Activated CD4-positive, alpha-beta memory T cell treated with anti-CD3 and anti-CD28 coated beads, Interleukin-2, amount 10 ng/mL, durations not matched to agents 7 days and 5 days (primary cell): ENCODE measurements around the gene ATP7B. TPM values are rescaled to one million over a fixed set of nuclear protein-coding genes. Genes with fewer than 3 reads are reported as not detected.

ENCODE experiments used
- CTCF ChIA-PET: fragments of 350-600 bp; sonication (Branson Sonifier 250); formaldehyde crosslinking; loops from one replicate; lab custom pipeline; 2021; ENCODE audit warnings: antibody characterized with exemption, inconsistent platforms; lab: Charles Lee
- POLR2A ChIA-PET: fragments of 350-600 bp; sonication (Branson Sonifier 250); formaldehyde crosslinking; loops from one replicate; lab custom pipeline; 2021; ENCODE audit warnings: antibody characterized with exemption; lab: Charles Lee
- DNase-seq: peaks from one replicate; pipeline ENCODE4 v3.0.0-alpha.2; 2020
- H3K27ac Mint-ChIP-seq: one replicate; pipeline ENCODE4 v1.8.0; 2021; ENCODE audit warnings: mild to moderate bottlenecking, mixed read lengths
- H3K27me3 Mint-ChIP-seq: one replicate; pipeline ENCODE4 v1.8.0; 2021; ENCODE audit warnings: mixed read lengths
- H3K36me3 Mint-ChIP-seq: one replicate; pipeline ENCODE4 v1.8.0; 2021; ENCODE audit warnings: low read depth, mixed read lengths
- H3K4me1 Mint-ChIP-seq: one replicate; pipeline ENCODE4 v1.8.0; 2021; ENCODE audit warnings: mixed read lengths
- H3K4me3 Mint-ChIP-seq: one replicate; pipeline ENCODE4 v1.8.0; 2021; ENCODE audit warnings: mild to moderate bottlenecking, mixed read lengths
- H3K9me3 Mint-ChIP-seq: one replicate; pipeline ENCODE4 v1.8.0; 2021; ENCODE audit warnings: mixed read lengths
- total RNA-seq, 2 experiments: library from RNA; stranded (reverse); gene quantifications; one replicate each; pipeline ENCODE4 v1.2.3, GENCODE V29; 2021

Gene ATP7B
- total RNA-seq, 2 experiments from 2014 or later = 0.78 to 0.88 TPM

DNA sequence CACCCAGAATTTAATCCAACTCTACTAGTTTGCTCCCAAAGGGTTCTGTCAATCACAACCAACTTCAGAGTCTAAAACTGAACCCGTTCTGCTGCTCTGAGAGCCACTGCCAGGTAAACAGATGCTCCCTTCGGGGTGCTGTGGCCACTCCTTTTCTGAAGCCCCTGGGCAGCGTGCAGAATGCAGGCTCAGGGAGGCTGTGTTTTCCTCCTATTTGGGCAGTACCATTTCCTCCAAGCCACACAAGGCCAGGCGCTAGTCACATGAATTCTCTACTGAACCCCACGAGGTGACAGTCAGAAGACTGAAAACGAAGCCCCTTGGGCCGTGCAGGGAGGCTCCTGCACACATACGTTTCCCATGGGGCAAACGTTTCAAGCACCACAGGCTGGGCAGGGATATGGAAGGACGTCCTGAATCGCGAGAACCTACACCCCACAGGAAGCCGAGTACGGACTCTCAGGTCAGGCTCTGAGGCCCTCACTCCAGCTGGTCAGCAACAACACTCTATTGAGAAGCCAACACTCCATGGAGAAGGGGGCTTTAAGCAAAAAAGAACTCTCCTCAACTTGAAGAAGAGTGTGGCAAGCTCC is 77.7 kb downstream of the ATP7B start:
- DNase-seq = no peak
- POLR2A ChIA-PET = no interaction called here
- Mint-ChIP-seq H3K4me3 (no peak overlapping the region), H3K9me3 (no peaks in the 10 kb centered on the region), H3K27me3 (peaks cover 9% of the 10 kb centered on the region), H3K4me1 (peaks cover 2% of the 10 kb centered on the region), H3K27ac (no peak overlapping the region), H3K36me3 (no peaks in the 10 kb centered on the region)
- CTCF ChIA-PET = no interaction called here

GRCh38 chr13:51932231-51932630 is 79.0 kb downstream of the ATP7B start:
- ChIA-PET POLR2A (no interaction called here), CTCF (no interaction called here)
- no peaks in the 10 kb centered on the region for H3K9me3 Mint-ChIP-seq
- peaks cover 7% of the 10 kb centered on the region for H3K27me3 Mint-ChIP-seq
- DNase-seq = no peak
- peaks cover 1% of the 10 kb centered on the region for H3K4me1 Mint-ChIP-seq
- no peak overlapping the region for H3K4me3 Mint-ChIP-seq
- no peaks in the 10 kb centered on the region for H3K36me3 Mint-ChIP-seq
- no peak overlapping the region for H3K27ac Mint-ChIP-seq

- POLR2A ChIA-PET = no interaction called here
- no peak for DNase-seq
- CTCF ChIA-PET = interaction anchor here (0.7 kb wide), 1 partner anchor 673 kb away, joined by 3 read pairs; no protein-coding TSS in a partner anchor
- H3K4me1 Mint-ChIP-seq = peaks cover 1% of the 10 kb centered on the region
- peaks cover 7% of the 10 kb centered on the region for H3K27me3 Mint-ChIP-seq
- no peaks in the 10 kb centered on the region for H3K9me3 Mint-ChIP-seq
- no peak overlapping the region for H3K4me3 Mint-ChIP-seq
- H3K27ac Mint-ChIP-seq = no peak overlapping the region
- H3K36me3 Mint-ChIP-seq = no peaks in the 10 kb centered on the region
Observed at GRCh38 chr13:51931606-51932005, 79.6 kb downstream of the ATP7B start.

GRCh38 chr13:51929699-51930098 is 81.6 kb downstream of the ATP7B start:
- Mint-ChIP-seq H3K27me3 (peaks cover 9% of the 10 kb centered on the region), H3K4me1 (peaks cover 14% of the 10 kb centered on the region), H3K36me3 (no peaks in the 10 kb centered on the region), H3K4me3 (no peak overlapping the region), H3K9me3 (no peaks in the 10 kb centered on the region), H3K27ac (no peak overlapping the region)
- ChIA-PET CTCF (no interaction called here), POLR2A (interaction anchor here (0.7 to 1.2 kb wide), 2 partner anchors 17 to 21 kb away, joined by 3 read pairs; no protein-coding TSS in a partner anchor)
- no peak for DNase-seq

DNA sequence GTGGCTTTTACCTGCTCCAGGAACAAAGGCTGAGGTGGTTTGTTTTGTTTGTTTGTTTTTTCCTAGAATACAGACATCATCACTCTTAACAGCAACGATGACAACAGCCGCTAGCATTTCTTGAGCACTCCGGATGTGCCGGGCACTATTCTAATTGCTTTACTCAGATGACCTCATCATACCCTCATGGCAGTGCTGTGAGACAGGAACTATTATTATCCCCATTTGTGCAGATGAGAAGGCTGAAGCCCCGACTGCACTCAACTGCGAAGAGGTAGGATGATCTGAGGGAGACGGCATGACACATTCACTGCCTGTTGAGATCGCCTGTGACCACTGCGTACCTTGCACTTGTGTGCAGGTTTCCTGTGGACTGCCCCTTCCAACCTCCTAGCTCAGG is 83.0 kb downstream of the ATP7B start:
- Mint-ChIP-seq H3K27ac (no peak overlapping the region), H3K36me3 (no peaks in the 10 kb centered on the region), H3K4me1 (peaks cover 28% of the 10 kb centered on the region), H3K9me3 (no peaks in the 10 kb centered on the region), H3K27me3 (peaks cover 9% of the 10 kb centered on the region), H3K4me3 (no peak overlapping the region)
- DNase-seq = no peak
- ChIA-PET CTCF (no interaction called here), POLR2A (no interaction called here)

- DNase-seq = no peak
- H3K36me3 Mint-ChIP-seq = no peaks in the 10 kb centered on the region
- no peak overlapping the region for H3K27ac Mint-ChIP-seq
- ChIA-PET POLR2A (no interaction called here), CTCF (no interaction called here)
- H3K27me3 Mint-ChIP-seq = peaks cover 6% of the 10 kb centered on the region
- H3K9me3 Mint-ChIP-seq = no peaks in the 10 kb centered on the region
- peaks cover 37% of the 10 kb centered on the region for H3K4me1 Mint-ChIP-seq
- H3K4me3 Mint-ChIP-seq = no peak overlapping the region
Observed at GRCh38 chr13:51927129-51927528, 84.1 kb downstream of the ATP7B start.

- CTCF ChIA-PET = no interaction called here
- Mint-ChIP-seq H3K9me3 (no peaks in the 10 kb centered on the region), H3K27ac (no peak overlapping the region), H3K4me3 (no peak overlapping the region), H3K27me3 (peaks cover 6% of the 10 kb centered on the region), H3K4me1 (peaks cover 43% of the 10 kb centered on the region), H3K36me3 (no peaks in the 10 kb centered on the region)
- POLR2A ChIA-PET = no interaction called here
- DNase-seq = no peak
Observed at GRCh38 chr13:51926528-51926885, 84.7 kb downstream of the ATP7B start.

DNA sequence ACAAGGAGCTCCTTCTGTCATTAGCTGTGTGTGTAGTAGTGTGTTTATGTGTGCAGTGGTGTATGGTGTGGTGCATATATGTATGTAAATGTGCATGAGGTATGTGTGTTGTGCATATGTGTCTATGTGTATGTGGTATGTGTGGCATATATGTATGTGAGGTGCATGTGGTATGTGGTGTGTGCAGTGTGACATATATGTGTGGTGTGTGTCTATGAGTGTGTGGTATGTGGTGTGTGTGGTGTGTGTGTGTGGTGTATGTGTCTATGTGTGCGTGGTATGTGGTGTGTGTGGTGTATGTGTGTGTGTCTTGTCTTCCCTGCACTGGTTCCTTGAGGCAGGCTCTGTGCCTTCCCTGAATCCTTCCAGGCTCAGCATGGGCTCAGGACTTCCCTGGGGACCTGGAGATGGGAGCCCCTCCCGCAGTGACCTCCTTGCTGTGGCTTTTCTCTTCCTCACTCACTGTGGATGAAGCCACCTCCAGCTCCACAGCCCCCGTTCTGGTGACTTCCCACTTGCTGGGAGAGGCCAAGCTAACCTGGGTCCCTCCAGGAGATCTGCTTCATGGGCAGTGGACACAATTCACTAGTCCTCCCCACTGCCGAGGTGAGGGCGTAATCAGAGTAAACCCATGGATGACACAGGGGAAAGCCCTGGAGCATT is 85.3 kb downstream of the ATP7B start:
- no peak overlapping the region for H3K27ac Mint-ChIP-seq
- no peaks in the 10 kb centered on the region for H3K36me3 Mint-ChIP-seq
- CTCF ChIA-PET = interaction anchor here (1.2 to 1.5 kb wide), 2 partner anchors 30 to 51 kb away, joined by 3 to 5 read pairs; no protein-coding TSS in a partner anchor
- peaks cover 6% of the 10 kb centered on the region for H3K27me3 Mint-ChIP-seq
- peaks cover 43% of the 10 kb centered on the region for H3K4me1 Mint-ChIP-seq
- H3K9me3 Mint-ChIP-seq = no peaks in the 10 kb centered on the region
- POLR2A ChIA-PET = no interaction called here
- no peak for DNase-seq
- no peak overlapping the region for H3K4me3 Mint-ChIP-seq

DNA sequence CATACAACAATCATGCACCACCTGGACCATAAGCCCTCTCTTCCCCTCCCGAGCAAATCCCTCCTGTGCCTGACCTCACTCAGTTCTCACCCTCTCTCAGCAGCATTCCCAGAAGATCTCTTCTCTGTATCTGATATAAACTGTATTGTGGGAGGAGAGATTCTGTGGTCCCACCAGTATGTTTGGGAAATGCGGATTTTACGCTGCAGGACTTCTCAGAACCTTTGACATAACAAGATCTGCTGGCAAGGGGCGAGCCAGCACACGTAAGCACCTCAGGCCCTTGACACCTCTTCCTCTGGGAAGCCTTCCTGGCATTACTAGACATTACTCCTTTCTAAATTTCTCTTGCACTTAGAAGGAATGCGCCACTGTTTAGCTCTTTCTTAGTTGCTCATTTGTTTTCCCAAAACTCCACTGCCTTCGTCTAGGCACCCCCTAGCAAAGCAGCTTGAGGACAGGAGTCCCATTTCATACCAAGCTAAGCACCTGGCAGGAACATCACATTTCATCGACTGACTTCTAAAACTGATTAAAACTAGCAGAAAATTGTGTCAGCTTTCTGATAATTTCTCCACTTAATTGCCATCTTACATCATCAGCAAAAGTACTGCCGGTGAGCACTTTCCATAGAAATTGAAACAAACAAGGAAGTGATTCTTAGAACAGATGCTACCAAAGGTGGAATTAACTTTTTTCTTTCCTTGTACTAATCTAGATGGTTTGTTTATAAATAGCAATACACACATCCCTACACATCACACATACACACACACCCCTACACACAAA is 86.3 kb downstream of the ATP7B start:
- CTCF ChIA-PET = interaction anchor here (0.9 to 1.5 kb wide), 3 partner anchors 25 to 52 kb away, joined by 3 to 5 read pairs (median 3); no protein-coding TSS in a partner anchor
- Mint-ChIP-seq H3K27ac (no peak overlapping the region), H3K4me3 (no peak overlapping the region), H3K36me3 (no peaks in the 10 kb centered on the region), H3K9me3 (no peaks in the 10 kb centered on the region), H3K4me1 (peaks cover 43% of the 10 kb centered on the region), H3K27me3 (peaks cover 2% of the 10 kb centered on the region)
- DNase-seq = no peak
- POLR2A ChIA-PET = interaction anchor here (0.9 kb wide), 1 partner anchor 17 kb away, joined by 3 read pairs; no protein-coding TSS in a partner anchor

- DNase-seq = peak; percentile 25
- no peak overlapping the region for H3K4me3 Mint-ChIP-seq
- H3K36me3 Mint-ChIP-seq = no peaks in the 10 kb centered on the region
- CTCF ChIA-PET = interaction anchor here (0.6 to 2.2 kb wide), 4 partner anchors 10 to 31 kb away, joined by 3 to 8 read pairs (median 3); no protein-coding TSS in a partner anchor
- H3K27ac Mint-ChIP-seq = peak overlapping the region; percentile 36
- no peaks in the 10 kb centered on the region for H3K9me3 Mint-ChIP-seq
- peaks cover 43% of the 10 kb centered on the region for H3K4me1 Mint-ChIP-seq
- H3K27me3 Mint-ChIP-seq = peaks cover 2% of the 10 kb centered on the region
- POLR2A ChIA-PET = no interaction called here
Observed at GRCh38 chr13:51923983-51924539, 87.2 kb downstream of the ATP7B start.

DNA sequence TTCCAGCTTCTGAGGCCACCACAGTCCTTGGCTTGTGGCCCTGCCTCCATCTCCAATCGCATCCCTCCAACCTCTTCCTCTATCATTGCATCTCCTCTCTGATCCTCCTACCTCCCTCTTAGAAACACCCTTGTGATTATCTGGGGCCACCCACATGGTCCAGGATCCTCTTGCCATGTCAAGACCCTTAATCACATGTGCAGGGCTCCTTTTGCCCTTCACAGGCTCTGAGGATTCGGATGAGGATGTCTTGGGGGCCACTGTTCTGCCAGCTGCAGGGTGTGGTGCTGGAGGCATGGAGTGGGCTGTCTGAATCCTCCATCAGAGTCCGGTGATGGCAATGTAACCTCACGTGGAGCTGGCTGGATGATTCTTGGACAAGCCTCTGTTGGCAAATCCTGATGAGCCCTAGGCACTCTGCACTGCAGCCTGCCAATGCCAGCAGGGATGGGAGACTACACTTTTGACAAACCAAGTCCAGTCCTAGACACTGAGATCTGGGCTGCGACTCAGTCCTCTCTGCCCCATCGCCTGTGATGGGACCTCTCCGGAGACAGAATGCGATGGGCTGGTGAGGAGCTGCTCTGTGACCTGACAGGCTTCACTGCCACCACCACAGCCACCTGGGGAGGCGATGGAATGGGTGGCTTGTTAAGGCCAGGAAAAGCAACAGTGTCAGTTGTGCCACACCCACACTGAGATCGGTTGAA is 88.3 kb downstream of the ATP7B start:
- ChIA-PET POLR2A (no interaction called here), CTCF (interaction anchor here (1.1 to 2.2 kb wide), 4 partner anchors 8 to 107 kb away, joined by 3 to 8 read pairs (median 4); no protein-coding TSS in a partner anchor)
- Mint-ChIP-seq H3K36me3 (no peaks in the 10 kb centered on the region), H3K9me3 (no peaks in the 10 kb centered on the region), H3K27me3 (peaks cover 2% of the 10 kb centered on the region), H3K4me3 (no peak overlapping the region), H3K27ac (no peak overlapping the region), H3K4me1 (peaks cover 43% of the 10 kb centered on the region)
- peak; percentile 6 for DNase-seq
